ENCODE data around the gene CXCL17. TPM values are rescaled to one million over a fixed set of nuclear protein-coding genes. Genes with fewer than 3 reads are reported as not detected.

Gene CXCL17
- total RNA-seq, 6 experiments from 2014 or later = not detected

DNA sequence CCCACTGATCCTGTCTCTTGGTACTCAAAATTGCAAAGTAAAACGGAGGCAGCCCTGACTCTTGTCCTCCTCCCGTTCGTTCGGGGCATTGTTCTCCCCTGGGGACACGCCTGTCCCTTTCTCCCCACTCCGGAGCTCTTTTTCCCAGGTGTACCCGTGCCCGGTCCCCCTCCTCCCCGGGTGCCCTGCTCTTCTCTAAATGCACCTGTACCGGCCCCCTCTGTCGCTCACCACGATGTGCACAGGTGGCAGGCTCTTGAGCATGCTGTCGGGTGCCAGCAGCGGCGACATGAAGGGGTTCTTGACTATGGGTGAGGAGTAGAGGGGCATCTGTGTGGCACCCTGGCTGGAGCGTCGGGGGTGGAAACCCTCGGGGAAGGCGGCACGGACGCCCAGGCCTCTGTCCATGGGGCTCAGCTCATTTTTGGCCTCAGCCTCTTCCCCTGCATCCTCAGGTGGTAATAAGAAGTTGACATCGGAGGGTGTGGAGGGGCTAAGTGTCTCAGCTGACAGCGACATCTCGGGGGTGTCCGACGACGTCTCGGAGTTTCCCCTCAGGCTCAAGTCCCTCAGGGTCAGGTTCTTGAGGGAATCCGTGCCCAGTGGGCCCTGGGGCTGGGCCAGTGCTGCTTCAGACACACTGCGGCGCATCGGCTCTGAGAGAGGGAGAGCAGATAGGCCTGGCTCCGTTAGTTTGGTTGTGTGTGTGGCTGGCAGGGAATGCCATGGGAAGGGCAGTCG, 40.2 kb downstream of the CXCL17 start:
- H3K4me1 Mint-ChIP-seq (ENCODE audit: low read depth) = peaks cover 32% of the 10 kb centered on the region

DNA sequence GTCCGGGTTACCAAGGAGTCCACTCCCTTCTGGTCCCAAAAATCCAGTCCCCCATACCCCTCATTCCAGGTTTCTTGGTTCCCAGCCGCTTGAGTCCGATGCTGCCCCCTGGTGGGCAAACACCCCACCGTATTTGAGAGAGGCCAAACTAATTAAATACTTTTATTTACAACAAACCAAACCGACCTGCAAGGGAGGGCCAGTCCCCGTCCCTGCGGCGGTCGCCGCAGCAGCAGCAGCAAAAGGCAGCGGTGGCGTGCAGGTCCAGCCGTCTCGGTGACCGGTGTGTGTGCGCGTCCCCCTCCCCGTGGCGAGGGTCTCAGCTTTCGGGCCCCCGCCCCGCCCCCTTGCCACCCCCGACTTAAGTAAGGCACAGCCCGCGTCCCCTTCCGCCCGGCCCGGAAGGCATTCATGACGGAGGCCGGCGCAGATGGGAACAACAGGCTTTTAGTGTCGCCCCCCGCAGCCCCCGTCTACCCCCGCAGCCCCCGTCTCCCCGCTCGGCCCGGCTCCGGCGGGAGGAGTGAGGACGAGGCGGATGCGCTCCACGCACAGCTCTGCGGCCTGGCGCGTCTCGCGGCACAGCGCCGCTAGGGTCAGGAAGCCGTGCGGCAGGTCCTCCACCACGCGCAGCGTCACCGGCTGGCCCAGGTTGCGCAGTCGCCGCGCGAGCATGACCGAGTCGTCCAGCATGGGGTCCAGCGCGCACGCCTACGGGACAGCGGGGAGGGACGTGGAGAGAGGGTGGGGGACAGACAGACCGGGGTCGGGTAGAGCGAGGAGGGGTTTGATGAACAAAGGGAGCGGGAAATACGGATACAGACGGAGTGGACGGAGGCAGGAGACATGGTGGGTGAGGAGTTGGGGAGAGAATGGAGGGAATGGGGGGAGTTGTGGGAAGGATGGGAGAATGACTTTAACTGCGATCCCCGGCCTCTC, 41.1 kb downstream of the CXCL17 start:
- Mint-ChIP-seq H3K36me3 (ENCODE audit: low read depth) (peaks cover 5% of the 10 kb centered on the region; the same call in 1 of the 2 replicates), H3K27me3 (ENCODE audit: insufficient read depth) (peaks cover 1% of the 10 kb centered on the region), H3K27ac (peak overlapping the region; percentile 43; the same call in 1 of the 2 replicates), H3K9me3 (no peaks in the 10 kb centered on the region), H3K4me3 (peak overlapping the region; percentile 81), H3K4me1 (ENCODE audit: low read depth) (peaks cover 38% of the 10 kb centered on the region)
- peak; percentile 60 for DNase-seq
- TF ChIP-seq, protein P1, sequence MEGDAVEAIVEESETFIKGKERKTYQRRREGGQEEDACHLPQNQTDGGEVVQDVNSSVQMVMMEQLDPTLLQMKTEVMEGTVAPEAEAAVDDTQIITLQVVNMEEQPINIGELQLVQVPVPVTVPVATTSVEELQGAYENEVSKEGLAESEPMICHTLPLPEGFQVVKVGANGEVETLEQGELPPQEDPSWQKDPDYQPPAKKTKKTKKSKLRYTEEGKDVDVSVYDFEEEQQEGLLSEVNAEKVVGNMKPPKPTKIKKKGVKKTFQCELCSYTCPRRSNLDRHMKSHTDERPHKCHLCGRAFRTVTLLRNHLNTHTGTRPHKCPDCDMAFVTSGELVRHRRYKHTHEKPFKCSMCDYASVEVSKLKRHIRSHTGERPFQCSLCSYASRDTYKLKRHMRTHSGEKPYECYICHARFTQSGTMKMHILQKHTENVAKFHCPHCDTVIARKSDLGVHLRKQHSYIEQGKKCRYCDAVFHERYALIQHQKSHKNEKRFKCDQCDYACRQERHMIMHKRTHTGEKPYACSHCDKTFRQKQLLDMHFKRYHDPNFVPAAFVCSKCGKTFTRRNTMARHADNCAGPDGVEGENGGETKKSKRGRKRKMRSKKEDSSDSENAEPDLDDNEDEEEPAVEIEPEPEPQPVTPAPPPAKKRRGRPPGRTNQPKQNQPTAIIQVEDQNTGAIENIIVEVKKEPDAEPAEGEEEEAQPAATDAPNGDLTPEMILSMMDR (IDR thresholded peaks at IDR 0.05) = peak; percentile 98

More for the DNA sequence above, 40.2 kb downstream of the CXCL17 start:
- peak overlapping the region; percentile 81 for H3K4me3 Mint-ChIP-seq
- no peaks in the 10 kb centered on the region for H3K9me3 Mint-ChIP-seq
- H3K27ac Mint-ChIP-seq = no peak overlapping the region
- DNase-seq = no peak
- TF ChIP-seq, protein P1 (IDR thresholded peaks at IDR 0.05) = no peak
- H3K36me3 Mint-ChIP-seq (ENCODE audit: low read depth) = peaks cover 5% of the 10 kb centered on the region; the same call in 1 of the 2 replicates
- peaks cover 1% of the 10 kb centered on the region for H3K27me3 Mint-ChIP-seq (ENCODE audit: insufficient read depth)

DNA sequence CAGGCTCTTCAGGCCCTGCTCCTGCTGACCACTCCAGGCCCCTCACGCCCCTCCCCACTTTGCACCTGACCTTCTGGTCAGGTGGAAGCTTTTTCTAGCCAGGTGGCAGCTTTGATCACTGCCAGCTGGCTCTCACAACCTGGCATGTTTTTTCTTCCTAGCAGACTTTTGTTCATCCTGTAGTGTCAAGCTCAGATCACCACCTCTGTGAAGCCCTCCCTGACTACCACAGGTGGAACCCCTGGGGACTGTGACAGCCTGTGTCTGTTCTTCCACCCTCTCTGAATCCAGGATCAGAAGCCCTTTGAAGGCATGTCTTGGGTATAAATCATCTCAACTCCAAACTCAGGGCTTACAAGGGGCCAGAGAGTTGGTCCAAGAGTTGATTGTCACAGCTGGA, 42.3 kb downstream of the CXCL17 start:
- Mint-ChIP-seq H3K27ac (no peak overlapping the region), H3K36me3 (ENCODE audit: low read depth) (peaks cover 5% of the 10 kb centered on the region; the same call in 1 of the 2 replicates), H3K4me1 (ENCODE audit: low read depth) (peaks cover 48% of the 10 kb centered on the region), H3K9me3 (no peaks in the 10 kb centered on the region), H3K4me3 (no peak overlapping the region), H3K27me3 (ENCODE audit: insufficient read depth) (peaks cover 1% of the 10 kb centered on the region)
- DNase-seq = no peak
- TF ChIP-seq, protein P1 (IDR thresholded peaks at IDR 0.05) = no peak

DNA sequence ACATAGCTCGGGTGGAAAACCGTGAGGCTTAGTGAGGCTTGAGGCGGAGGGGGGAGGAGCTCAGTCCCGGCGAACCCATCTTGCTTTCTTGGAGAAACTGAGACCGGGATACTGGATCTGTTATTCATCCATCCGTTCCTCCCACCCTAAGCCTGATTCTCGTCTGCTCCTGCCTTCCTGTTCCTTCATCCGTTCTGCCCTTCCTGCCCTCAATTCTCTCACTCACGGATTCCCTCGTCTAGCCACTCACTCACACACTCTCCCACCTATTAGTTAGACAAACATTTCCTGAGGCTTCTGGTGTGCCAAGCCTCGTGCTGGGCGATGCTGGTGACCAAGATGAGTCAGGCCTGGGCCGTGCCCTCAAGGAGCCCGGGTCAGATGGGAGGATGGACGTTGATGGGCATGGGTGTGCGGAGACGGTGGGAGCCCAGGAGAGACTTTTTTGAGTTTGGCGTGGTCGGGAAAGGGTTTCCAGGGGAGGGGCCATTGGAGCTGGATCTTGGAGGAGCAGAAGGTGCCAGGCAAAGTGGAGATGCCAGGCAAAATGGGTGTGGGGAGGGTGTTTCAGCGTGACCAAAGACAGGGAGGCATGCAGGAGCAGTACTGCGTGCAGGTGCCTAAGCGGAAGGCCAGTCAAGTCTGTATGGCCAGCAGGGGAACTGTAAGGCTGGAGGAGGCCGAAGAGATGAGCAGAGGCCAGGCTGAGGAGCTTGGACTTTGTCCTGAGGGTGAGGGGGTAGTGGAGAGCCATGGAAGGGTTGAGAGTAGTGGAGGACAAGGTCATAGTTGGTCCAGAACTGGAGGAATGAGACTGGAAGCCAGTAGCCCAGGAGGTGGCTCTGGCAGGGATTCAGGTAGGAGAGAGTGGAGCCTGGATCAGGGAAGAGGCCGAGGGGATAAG, 45.2 kb downstream of the CXCL17 start:
- DNase-seq = no peak
- H3K27ac Mint-ChIP-seq = peak overlapping the region; percentile 98
- H3K36me3 Mint-ChIP-seq (ENCODE audit: low read depth) = peaks cover 5% of the 10 kb centered on the region; the same call in 1 of the 2 replicates
- H3K4me3 Mint-ChIP-seq = peak overlapping the region; percentile 91
- peaks cover 48% of the 10 kb centered on the region for H3K4me1 Mint-ChIP-seq (ENCODE audit: low read depth)
- TF ChIP-seq, protein P1 (IDR thresholded peaks at IDR 0.05) = no peak
- H3K27me3 Mint-ChIP-seq (ENCODE audit: insufficient read depth) = no peaks in the 10 kb centered on the region; the same call in 1 of the 2 replicates
- no peaks in the 10 kb centered on the region for H3K9me3 Mint-ChIP-seq

Data from HFFc6 (cell line).